SIG-M5 treated with dmso at 0.1 percent for 504 hours (cell line): ENCODE data around the gene GALP.
"Not testable (repeated sequence)": the region's sequence is repeated elsewhere in the genome, so short reads cannot be mapped to it uniquely, and the experiment has no call there.

Experiments used
- DNase-seq: peaks from one replicate; lab custom pipeline; 2025; ENCODE audit not compliant: unreplicated experiment; lab: John Stamatoyannopoulos, UW

Gene GALP

GRCh38 chr19:56175861-56176307 is at the start of gene GALP:
Gene GALP (plus strand): TSS chr19:56176008. CDS start chr19:56177109, 1,101 bp downstream.
- DNase-seq: not testable (repeated sequence)

DNA sequence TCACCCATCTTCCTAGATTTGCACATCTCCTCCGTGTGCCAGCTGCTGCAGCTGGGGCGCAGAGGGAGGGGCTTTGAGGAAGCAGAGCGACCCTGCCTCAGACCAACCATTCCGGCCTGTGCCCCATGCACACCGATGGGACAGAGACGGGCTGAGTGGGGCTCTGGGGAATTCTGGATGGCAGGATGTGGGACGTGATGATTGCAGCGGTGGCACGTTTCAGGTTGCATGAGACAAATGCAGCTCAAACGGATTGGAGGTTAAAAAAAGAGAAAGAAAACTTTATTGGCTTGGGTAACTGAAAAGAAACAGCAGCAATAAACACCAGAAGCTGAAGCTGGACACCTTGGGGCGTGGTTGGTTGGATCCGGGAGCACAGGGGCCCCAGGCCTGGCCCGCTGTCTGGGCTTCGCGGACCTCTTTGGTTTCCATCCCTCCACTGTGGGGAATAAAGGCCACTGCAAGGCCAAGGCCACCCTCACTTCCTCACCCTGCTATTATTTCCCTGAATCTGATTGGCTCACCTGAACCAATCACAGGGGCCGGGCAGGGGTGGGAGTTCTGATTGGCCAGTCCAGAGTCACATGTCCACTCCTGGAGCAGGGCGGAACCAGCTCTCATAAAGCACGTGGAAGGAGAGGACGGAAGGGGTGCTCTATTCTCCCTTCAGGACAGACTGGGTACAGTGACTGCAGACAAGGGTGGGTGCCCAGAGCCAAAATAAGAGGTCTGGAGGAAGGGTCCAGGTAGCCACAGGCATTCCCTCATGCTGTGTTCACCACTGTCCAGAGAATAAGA is 48.6 kb upstream of the GALP start:
- no peak for DNase-seq

- no peak for DNase-seq
Measured at GRCh38 chr19:56130006-56130405, 45.8 kb upstream of the GALP start.

GRCh38 chr19:56131651-56132050 is 44.2 kb upstream of the GALP start:
- no peak for DNase-seq

DNA sequence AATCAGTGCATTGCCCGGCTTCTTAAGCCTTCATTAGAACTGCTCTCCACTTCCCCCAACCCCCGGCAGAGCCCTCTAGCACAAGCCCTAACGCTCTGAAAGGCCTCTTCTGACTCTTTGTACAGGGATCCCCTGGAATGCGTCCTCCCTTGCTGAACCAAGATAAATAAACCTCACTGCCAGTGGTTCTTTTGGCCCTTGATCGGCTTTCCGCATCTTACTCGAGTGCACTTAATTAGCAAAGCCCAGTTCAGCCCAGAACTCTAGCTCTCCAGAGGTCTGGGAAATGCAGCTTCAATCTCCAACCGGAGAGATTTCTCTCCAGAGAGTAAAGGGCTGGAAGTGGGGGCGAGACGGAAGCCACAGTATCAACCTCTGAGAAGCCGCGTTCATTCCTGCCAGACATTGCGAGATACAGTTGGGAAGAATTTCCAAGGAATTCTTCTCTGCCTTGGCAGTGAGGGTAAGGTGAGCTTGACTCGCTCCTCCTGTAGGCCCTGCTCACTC is 43.4 kb upstream of the GALP start:
- no peak for DNase-seq

DNA sequence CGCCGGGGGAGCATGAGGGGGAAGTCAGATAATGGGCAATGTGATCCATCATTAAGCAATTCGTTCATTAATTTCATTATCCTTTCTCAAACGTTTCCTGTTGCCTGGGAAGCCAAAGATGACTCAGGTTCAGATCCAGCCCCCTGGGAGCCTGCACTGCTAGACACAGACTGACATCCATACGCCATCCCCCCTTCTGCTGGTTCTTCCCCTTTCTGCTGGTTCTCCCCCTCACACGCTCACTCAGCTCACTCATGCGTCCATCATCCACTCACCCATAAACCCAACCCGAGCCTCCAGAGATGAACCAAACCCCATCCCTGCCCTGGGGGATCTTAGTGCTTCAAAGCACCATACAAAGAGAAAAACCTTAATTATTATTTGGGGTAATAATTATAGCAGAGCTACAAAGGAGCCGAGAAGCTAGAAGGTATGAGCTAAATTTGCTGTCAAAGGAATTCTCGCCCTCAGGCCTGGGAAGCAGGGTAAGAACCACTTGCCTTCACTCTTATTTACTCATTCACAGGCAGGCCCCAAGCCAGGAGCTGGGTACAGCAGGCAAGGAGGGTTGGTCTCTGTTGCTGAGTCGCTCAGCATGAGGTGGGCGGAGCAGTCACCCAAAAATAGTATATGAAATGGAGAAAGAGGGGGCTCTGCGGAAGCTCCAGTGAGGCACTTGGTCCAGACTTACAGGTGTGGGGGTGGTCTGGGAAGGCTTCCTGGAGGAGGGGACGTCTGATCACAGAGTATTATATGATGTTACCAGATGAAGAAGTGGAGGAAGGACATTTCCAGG is 41.8 kb upstream of the GALP start:
- DNase-seq: peak; percentile 78

GRCh38 chr19:56134654-56134921 is 41.2 kb upstream of the GALP start:
- no peak for DNase-seq

GRCh38 chr19:56136362-56136761 is 39.4 kb upstream of the GALP start:
- DNase-seq: no peak

- DNase-seq: no peak
Measured at GRCh38 chr19:56137405-56137804, 38.4 kb upstream of the GALP start.

DNA sequence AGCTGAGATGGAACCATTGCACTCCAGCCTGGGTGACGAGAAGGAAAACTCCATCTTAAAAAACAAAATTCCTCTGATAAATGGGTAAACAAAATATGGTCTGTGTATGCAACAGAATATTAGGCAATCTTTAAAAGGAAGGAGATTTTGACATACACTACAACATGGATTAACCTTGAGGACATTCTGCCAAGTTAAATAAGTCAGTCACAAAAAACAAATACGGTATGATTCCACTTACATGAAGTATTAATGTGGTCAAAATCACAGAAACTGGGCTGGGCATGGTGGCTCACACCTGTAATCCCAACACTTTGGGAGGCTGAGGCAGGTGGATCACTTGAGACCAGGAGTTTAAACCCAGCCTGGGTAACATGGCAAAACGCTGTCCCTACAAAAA is 37.7 kb upstream of the GALP start:
- no peak for DNase-seq

DNA sequence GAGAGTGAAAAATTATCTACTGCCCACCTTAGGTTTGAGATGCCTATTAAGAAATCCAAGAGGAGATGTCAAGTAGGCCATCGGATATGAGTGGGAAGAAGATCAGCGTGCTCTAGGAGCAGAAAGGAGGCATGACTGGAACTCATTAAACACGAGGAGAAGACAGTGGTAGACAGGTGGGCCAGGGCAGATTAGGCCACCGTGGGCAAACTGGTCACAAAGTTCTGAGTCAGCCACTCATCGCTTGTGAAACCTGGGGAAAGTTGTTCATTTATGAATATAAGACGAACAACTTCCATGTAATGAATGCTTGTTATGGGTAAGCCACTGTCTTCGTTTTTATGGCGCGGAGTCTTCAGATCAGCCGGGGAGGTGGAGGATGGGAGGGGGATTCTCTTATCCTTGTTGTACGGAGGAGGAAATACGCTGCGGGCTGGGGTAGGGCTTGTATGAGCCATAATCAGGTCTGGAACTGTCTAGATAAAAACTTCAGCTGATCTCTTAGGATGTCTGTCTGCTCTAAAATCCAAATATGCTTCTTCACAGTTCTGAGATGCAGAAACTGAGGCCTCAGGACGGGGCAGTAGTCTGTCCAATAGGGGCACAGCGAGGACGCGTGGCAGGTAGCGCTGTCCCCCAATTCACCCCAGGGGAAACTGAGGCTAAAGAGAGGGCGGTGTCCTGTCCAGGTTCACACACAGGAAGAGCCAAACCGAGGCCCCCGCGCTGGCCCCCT is 35.8 kb upstream of the GALP start:
- DNase-seq: no peak

GRCh38 chr19:56140583-56141416 is 35.0 kb upstream of the GALP start, which contains the start of gene ZNF444:
Gene ZNF444 (plus strand): TSS chr19:56141287. CDS start chr19:56146912, 5,625 bp downstream.
- DNase-seq: peak; percentile 98

DNA sequence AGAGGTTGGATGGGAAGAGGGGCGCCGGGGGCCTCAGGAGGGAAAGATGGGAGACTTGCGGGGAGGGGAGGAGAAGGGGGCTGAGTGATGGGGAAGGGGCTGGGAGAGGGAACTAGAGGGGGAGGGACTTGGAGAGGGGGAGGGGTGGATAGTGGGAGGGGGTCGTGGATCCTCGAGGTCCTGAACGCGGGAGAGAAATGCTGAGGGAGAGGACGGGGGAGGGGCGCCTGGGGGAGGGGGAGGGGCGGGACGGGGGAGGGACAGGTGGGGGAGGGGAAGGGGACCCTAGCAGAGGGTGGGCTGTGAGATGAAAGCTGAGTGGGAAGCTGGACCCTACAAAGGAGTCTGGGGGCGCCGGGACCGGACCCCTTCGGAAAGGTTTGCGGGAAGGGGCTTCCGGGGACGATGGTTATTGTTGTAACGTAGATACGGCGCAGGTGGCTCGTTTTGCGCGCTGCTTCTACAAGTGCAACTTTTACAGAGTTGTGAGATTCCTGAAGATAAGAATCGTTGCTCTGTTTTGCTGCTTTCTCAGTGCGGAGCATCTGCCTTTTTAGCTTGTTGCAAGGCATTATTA is 34.3 kb upstream of the GALP start:
- no peak for DNase-seq

GRCh38 chr19:56142087-56142787 is 33.6 kb upstream of the GALP start:
- peak; percentile 33 for DNase-seq

DNA sequence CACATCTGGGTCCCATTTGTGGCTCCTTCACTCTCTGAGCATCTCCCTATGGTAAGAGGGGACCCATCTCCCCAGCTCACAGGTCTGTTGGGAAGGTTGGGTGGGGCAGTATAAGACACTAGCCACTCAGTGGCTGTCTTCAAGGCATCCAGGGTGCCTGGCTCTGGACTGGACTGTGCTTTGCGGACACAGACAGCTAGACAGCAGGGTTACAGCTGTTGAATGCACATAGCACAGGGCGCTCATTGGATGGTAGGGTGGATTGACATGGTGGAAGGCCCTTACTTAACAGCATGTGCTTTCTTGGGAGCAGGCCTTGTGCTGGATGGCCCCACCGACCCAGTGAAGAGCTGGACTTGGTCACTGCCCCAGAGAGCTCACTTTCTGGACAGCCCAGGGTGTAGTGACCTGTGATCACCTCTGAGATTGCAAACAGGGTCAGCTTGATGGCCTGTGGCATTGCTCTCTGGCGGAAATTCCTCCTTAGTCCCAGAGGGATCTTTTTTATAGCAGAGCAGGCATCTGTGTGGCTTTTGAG is 32.8 kb upstream of the GALP start:
- DNase-seq: no peak

GRCh38 chr19:56144376-56144775 is 31.4 kb upstream of the GALP start:
- DNase-seq: no peak

DNA sequence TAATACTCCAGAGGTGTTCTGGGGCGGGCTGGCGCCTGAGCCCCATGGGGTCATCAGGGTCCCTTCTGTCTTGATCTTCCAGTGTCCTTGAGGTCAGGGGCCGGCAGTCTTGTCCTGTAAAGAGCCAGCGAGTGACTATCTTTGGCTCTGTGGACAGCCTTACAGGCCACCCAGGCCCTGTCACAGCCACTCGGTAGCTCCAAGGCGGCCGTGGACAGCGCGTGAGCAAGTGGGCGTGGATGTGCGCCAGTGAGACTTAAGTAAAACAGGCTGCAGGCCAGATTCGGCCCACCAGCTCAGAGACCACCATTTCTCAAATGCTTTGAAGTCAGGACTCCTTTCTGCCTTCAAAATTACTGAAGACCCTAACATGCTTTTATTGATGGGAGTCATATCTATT is 31.0 kb upstream of the GALP start:
- no peak for DNase-seq

DNA sequence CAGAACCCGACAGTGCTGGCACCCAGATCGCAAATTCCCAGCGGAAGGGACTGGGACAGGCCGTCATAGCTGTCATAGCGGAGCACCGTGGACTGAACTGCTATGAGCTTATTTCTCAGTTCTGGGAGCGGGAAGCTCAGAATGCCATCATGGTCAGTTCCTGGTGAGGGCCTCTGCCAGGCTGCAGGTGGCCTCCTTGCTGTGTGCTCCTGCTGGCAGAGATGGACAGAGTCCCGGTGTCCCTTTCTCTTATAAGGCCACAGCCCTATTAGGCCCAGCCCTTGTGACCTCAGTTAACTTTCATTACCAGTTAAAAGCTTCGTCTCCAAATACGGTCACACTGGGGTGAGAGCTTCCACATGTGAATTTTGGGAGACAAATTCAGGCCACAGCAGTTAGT is 30.1 kb upstream of the GALP start:
- DNase-seq: no peak

DNA sequence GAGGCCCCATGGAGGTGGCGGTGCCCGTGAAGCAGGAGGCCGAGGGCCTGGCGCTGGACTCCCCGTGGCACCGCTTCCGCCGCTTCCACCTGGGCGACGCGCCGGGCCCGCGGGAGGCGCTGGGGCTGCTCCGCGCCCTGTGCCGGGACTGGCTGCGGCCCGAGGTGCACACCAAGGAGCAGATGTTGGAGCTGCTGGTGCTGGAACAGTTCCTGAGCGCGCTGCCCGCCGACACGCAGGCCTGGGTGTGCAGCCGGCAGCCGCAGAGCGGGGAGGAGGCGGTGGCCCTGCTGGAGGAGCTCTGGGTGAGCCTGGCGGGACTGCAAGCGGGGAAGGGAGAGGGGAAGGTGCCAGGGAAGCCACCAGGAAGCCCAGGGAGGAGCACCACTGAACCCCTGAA is 28.9 kb upstream of the GALP start:
- DNase-seq: no peak
